Stimulated activated CD4-positive, alpha-beta T cell treated with anti-CD3 and anti-CD28 coated beads, Interleukin-1b, Interleukin-23, amount 100 ng/mL, for 24 hours (primary cell): Measurements from ENCODE around the gene DNTTIP2.
A peak's percentile ranks its signal among the peaks of the same experiment; 100 is the strongest.
"Not testable (repeated sequence)": the region's sequence is repeated elsewhere in the genome, so short reads cannot be mapped to it uniquely, and the experiment has no call there.

ENCODE experiments used
- DNase-seq, 4 experiments: peaks; one replicate each; pipeline ENCODE4 v3.0.0-alpha.2; 2020; ENCODE audit warnings: low read depth in 4 of 4, low spot score in 1 of 4

Gene DNTTIP2

GRCh38 chr1:93878889-93879586 is at the start of gene DNTTIP2:
Gene DNTTIP2, minus strand, starts transcription at chr1:93879206. Its CDS starts 58 bp downstream, at chr1:93879148.
- DNase-seq = peak; percentile 80 to 88 (median 83)

GRCh38 chr1:93925206-93925605 is 46.2 kb upstream of the DNTTIP2 start:
- DNase-seq = no peak

- no peak for DNase-seq
Observed at GRCh38 chr1:93919780-93920179, 40.8 kb upstream of the DNTTIP2 start.

- DNase-seq = no peak
Observed at GRCh38 chr1:93917302-93917701, 38.3 kb upstream of the DNTTIP2 start.

GRCh38 chr1:93910880-93911279 is 31.9 kb upstream of the DNTTIP2 start:
- DNase-seq = not testable (repeated sequence)

GRCh38 chr1:93910305-93910704 is 31.3 kb upstream of the DNTTIP2 start:
- no peak for DNase-seq

GRCh38 chr1:93909146-93910050 is 30.4 kb upstream of the DNTTIP2 start, which contains the start of gene GCLM:
Gene GCLM, minus strand, starts transcription at chr1:93909430. Its CDS starts 267 bp downstream, at chr1:93909163.
- DNase-seq = peak; percentile 84 to 90 (median 86)

GRCh38 chr1:93908394-93909145 is 29.6 kb upstream of the DNTTIP2 start:
- peak in 3 of 4 experiments; percentile 9 to 29 (median 21) for DNase-seq

GRCh38 chr1:93907718-93908117 is 28.7 kb upstream of the DNTTIP2 start:
- no peak for DNase-seq

- no peak for DNase-seq
Observed at GRCh38 chr1:93906480-93906879, 27.5 kb upstream of the DNTTIP2 start.

- DNase-seq = no peak
Observed at GRCh38 chr1:93905734-93906133, 26.7 kb upstream of the DNTTIP2 start.

- no peak for DNase-seq
Observed at GRCh38 chr1:93905051-93905450, 26.0 kb upstream of the DNTTIP2 start.

- DNase-seq = no peak
Observed at GRCh38 chr1:93904228-93904627, 25.2 kb upstream of the DNTTIP2 start.

GRCh38 chr1:93900723-93901504 is 21.9 kb upstream of the DNTTIP2 start:
- no peak for DNase-seq

GRCh38 chr1:93899543-93900207 is 20.7 kb upstream of the DNTTIP2 start:
- no peak for DNase-seq

GRCh38 chr1:93888900-93889299 is 9.9 kb upstream of the DNTTIP2 start:
- DNase-seq = no peak

GRCh38 chr1:93882269-93882668 is 3.3 kb upstream of the DNTTIP2 start:
- no peak for DNase-seq

GRCh38 chr1:93880731-93881130 is 1.7 kb upstream of the DNTTIP2 start:
- no peak for DNase-seq

GRCh38 chr1:93878501-93878888 is 511 bp downstream of the DNTTIP2 start:
- peak; percentile 22 to 51 (median 30) for DNase-seq

- no peak for DNase-seq
Observed at GRCh38 chr1:93877529-93877928, 1.5 kb downstream of the DNTTIP2 start.
